T47D (cell line): ENCODE measurements around the gene ZNF521.
"Not testable (repeated sequence)": the region's sequence is repeated elsewhere in the genome, so short reads cannot be mapped to it uniquely, and the experiment has no call there.

Source experiments
- DNase-seq, 2 experiments: peaks; one replicate each; pipeline versions ENCODE4 v3.0.0 to v3.0.0-alpha.2; 2011 to 2012; ENCODE audit warnings: low read depth in 1 of 2, low spot score in 1 of 2
- JUND ChIP-seq: IDR thresholded peaks from 2 replicates; pipeline ENCODE4 v1.6.1; 2012; ENCODE audit warnings: low read depth
- in situ Hi-C: cut with HindIII; loops from 2 replicates; pipeline ENCODE4 v1.10.0; 2016; ENCODE audit warnings: low sequenced_read_pairs, low pct_unique_long_range_greater_than_20kb

Gene ZNF521

DNA sequence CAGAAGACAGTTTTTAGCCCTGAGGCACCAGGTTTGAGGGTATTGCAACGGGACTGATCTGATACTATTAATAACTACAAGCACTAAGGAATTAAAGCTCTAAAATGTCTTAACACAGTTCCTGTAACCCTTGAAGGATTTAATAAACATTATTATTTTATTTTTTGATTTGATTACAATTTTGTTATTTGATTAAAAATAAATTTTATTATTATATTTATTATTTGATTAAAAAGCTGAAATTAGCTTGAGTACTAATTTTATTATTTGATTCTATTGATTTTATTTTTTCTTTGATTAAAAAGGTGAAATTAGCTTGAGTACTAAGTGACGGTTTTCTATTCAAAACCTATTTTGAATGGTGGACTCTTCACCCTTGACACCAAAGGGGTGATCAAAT is 307.3 kb downstream of the ZNF521 start:
- no peak for TF ChIP-seq JUND
- in situ Hi-C loops = no loop called here
- DNase-seq = no peak

GRCh38 chr18:25043104-25043503 is 308.9 kb downstream of the ZNF521 start:
- DNase-seq = no peak
- in situ Hi-C loops = no loop called here

DNA sequence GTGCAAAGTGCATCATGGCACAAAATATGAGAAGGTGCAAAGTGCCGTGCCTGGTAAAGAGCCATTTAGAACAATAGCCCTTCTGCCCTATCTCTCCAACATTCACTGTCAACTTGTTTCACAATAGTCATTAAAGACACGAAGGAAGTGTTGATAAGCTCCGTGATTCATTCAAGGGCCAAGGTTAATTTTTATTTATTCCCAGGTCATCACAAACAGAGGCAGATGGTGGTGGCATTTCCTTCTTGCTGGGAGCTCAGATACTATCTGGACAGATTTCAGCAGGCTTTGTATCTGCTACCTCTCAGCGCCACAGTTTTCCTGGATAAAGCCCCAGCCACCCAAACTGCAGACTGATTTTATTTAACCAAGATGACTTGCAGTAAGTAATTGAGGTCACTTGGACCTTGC is 309.3 kb downstream of the ZNF521 start:
- no peak for TF ChIP-seq JUND
- in situ Hi-C loops = no loop called here
- DNase-seq = no peak

More at GRCh38 chr18:25043104-25043503, 308.9 kb downstream of the ZNF521 start:
- TF ChIP-seq JUND = no peak

GRCh38 chr18:25039781-25040180 is 312.2 kb downstream of the ZNF521 start:
- no peak for TF ChIP-seq JUND
- in situ Hi-C loops = no loop called here
- DNase-seq = no peak

GRCh38 chr18:25038261-25038660 is 313.7 kb downstream of the ZNF521 start:
- DNase-seq = no peak
- no peak for TF ChIP-seq JUND
- in situ Hi-C loops = no loop called here

DNA sequence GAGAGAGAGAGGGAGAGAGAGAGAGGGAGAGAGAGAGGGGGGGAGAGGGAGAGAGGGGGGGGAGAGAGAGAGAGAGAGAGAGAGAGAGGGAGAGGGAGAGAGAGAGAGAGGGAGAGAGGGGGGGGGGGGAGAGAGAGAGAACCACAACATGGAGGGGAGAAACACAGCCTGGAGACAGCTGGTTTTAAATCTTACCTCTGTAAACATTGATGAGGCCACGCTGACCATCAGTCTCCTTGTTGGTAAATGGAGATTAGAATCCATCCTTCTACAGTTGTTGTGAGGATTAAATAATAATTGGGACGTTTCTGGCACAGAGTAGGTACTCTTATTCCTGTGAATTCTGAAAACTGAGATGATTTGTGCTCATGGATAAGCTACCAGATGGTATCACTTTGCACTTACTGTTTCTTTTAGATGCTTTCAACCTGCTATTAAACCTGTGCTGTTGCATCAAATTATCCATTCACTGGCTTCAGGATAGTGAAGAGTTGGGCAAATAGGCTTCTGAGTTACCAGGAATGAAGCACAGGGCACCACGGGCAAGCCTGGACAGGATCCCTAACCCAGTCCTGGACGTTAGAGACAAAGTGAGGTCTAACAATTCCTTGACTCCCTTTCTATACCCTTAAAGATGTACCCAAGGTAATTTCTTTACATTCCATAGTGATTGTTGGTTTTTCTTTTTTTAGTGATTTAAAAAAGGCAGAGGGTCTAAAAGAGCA is 318.1 kb downstream of the ZNF521 start:
- in situ Hi-C loops = no loop called here
- TF ChIP-seq JUND = no peak
- no peak for DNase-seq

DNA sequence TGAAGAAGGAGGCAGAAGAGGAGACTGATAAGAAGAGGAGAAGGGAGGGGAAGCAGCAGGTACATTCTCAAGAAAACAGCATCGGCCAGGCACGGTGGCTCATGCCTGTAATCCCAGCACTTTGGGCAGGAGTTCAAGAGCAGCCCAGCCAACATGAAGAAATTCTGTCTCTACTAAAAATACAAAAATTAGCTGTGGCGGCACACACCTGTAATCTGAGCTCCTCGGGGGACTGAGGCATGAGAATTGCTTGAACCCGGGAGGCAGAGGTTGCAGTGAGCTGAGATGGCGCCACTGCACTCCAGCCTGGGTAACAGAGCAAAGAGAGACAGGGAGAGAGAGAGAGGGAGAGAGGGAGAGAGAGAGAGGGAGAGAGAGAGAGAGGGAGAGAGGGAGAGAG is 318.8 kb downstream of the ZNF521 start:
- DNase-seq, in situ Hi-C loops: not testable (repeated sequence)

DNA sequence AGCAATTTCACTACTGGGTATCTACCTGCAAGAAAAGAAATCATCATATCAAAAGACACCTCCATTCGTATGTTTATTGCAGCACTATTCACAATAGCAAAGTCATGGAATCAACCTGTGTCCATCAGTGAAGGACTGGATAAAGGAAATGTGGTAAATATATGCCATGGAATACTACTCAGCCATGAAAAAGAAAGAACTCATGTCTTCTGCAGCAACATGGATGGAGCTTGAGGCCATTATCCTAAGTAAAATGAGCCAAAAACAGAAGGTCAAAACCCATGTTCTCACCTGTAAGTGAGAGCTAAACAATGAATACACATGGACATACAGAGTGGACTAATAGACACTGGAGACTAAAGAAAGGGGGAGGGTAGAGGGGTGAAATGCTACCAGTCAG is 322.2 kb downstream of the ZNF521 start:
- in situ Hi-C loops = no loop called here
- DNase-seq = no peak
- no peak for TF ChIP-seq JUND

GRCh38 chr18:25019931-25020330 is 332.0 kb downstream of the ZNF521 start:
- in situ Hi-C loops = no loop called here

DNA sequence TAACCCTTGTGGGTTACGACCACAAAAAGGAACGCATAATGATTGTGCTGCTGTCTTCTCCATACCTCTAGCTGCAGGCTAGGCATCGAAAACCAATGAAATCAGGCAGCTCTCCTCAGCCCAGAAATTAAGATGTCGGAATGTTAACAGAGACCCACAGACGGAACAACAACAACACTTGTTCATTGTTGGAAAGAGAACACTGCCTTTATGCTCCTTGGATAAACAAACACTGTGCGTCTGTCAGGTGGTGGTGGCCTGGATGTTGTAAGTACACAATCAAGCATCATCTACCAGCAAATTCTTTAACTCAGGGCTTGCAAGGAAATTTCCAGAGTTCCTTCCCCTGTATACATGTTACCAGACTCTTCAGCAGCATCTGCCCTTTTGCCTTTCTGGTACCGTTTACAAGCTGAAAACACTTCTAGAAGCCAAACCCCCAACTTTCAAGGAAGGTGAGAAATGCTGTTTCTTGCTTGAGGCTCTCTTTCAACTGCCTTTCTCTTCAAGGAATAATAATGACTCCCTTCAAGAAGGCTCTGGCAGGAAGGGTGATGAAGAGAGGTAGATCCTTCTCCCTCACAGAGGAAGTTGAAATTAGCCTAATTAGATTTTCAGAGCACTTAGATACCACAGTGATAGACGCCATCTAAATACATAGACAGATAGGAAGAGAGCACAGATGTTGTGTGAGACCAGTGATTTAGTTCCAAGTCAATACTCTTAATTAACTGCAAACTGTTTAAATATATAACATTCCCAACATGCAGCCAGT is 332.7 kb downstream of the ZNF521 start:
- in situ Hi-C loops = no loop called here
- TF ChIP-seq JUND = no peak
- no peak for DNase-seq

More at GRCh38 chr18:25019931-25020330, 332.0 kb downstream of the ZNF521 start:
- no peak for DNase-seq
- TF ChIP-seq JUND = no peak

GRCh38 chr18:25016666-25017065 is 335.3 kb downstream of the ZNF521 start:
- in situ Hi-C loops = no loop called here
- no peak for TF ChIP-seq JUND
- DNase-seq = no peak

DNA sequence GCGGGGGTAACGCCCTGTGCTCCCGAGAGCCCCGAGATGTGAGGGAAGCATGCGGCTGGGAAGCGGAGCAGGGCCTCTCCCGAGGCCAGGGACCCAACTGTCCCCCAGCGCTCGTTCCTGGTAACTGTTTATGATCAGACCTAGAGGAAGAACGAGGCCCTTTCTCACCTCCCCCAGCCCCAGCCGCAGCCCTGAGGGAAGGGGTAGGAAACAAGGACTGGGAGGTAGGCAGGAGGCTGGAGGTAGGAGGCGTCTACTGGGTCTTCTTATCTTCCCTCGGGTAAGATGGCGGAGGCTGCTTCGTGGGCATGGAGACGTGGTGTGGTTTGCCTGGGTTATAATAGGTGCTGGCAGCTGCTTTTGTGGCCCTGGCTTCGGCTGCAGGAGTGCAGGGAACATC is 335.8 kb downstream of the ZNF521 start:
- in situ Hi-C loops = no loop called here
- TF ChIP-seq JUND = no peak
- DNase-seq = no peak
